Liver (tissue), 9 donors: ENCODE measurements around the gene FBXO31. TPM values are rescaled to one million over a fixed set of nuclear protein-coding genes. Genes with fewer than 3 reads are reported as not detected.
"Not testable (repeated sequence)": the region's sequence is repeated elsewhere in the genome, so short reads cannot be mapped to it uniquely, and the experiment has no call there.

Experiments used
- DNase-seq: peaks from one replicate; pipeline ENCODE4 v3.0.0-alpha.2; 2017; ENCODE audit warnings: low spot score
- H3K27ac ChIP-seq, 2 donors: one replicate each; pipeline ENCODE4 v1.7.0; 2013; ENCODE audit warnings: inconsistent platforms in 2 of 2, low read length in 2 of 2, control low read depth in 1 of 2, low read depth in 1 of 2, mild to moderate bottlenecking in 1 of 2
- H3K27me3 ChIP-seq, 4 donors: one replicate each; pipeline versions ENCODE4 v1.6.1 to v1.7.0; 2013; ENCODE audit warnings: low read length in 3 of 4, inconsistent platforms in 1 of 4, mild to moderate bottlenecking in 1 of 4, moderate library complexity in 1 of 4; ENCODE audit not compliant: control insufficient read depth in 4 of 4, insufficient read depth in 4 of 4
- H3K36me3 ChIP-seq, 4 donors: one replicate each; pipeline versions ENCODE4 v1.6.1 to v1.7.0; 2013; ENCODE audit warnings: low read length in 3 of 4, mild to moderate bottlenecking in 3 of 4, low read depth in 1 of 4, moderate library complexity in 1 of 4; ENCODE audit not compliant: control insufficient read depth in 4 of 4, insufficient read depth in 3 of 4
- H3K4me1 ChIP-seq, 4 donors: one replicate each; pipeline versions ENCODE4 v1.6.1 to v1.7.0; 2013; ENCODE audit warnings: low read length in 3 of 4, mild to moderate bottlenecking in 3 of 4, moderate library complexity in 1 of 4; ENCODE audit not compliant: control insufficient read depth in 4 of 4, insufficient read depth in 4 of 4
- H3K4me3 ChIP-seq, 3 donors: one replicate each; pipeline versions ENCODE4 v1.6.1 to v1.7.0; 2013; ENCODE audit warnings: low read length in 3 of 3, control low read depth in 1 of 3, low read depth in 1 of 3, mild to moderate bottlenecking in 1 of 3
- H3K9ac ChIP-seq, 2 donors: one replicate each; pipeline ENCODE4 v1.7.0; 2013; ENCODE audit warnings: low read length in 2 of 2, mild to moderate bottlenecking in 2 of 2, moderate library complexity in 2 of 2, control low read depth in 1 of 2, low read depth in 1 of 2
- H3K9me3 ChIP-seq, 4 donors: one replicate each; pipeline versions ENCODE4 v1.6.1 to v1.7.0; 2013; ENCODE audit warnings: low read length in 3 of 4; ENCODE audit not compliant: control insufficient read depth in 4 of 4
- ATF3 ChIP-seq: IDR thresholded peaks from 2 replicates; pipeline ENCODE4 v1.6.1; 2016; ENCODE audit warnings: antibody characterized with exemption
- FOXA1 ChIP-seq: IDR thresholded peaks from 2 replicates; pipeline ENCODE4 v1.6.1; 2016; ENCODE audit warnings: antibody characterized with exemption
- FOXA2 ChIP-seq: IDR thresholded peaks from 2 replicates; pipeline ENCODE4 v1.6.1; 2016; ENCODE audit warnings: antibody characterized with exemption
- GABPA ChIP-seq, 2 donors: IDR thresholded peaks in 1 of 2; conservative IDR thresholded peaks in 1 of 2; 2 replicates each; pipeline ENCODE4 v1.6.1; 2016; ENCODE audit warnings: antibody characterized with exemption in 2 of 2, mild to moderate bottlenecking in 1 of 2, moderate library complexity in 1 of 2
- HNF4A ChIP-seq, 2 donors: conservative IDR thresholded peaks; 2 replicates each; pipeline ENCODE4 v1.6.1; 2016; ENCODE audit warnings: antibody characterized with exemption in 2 of 2, mild to moderate bottlenecking in 2 of 2
- HNF4G ChIP-seq: IDR thresholded peaks from 2 replicates; pipeline ENCODE4 v1.6.1; 2016; ENCODE audit warnings: antibody characterized with exemption
- MAX ChIP-seq: IDR thresholded peaks from 2 replicates; pipeline ENCODE4 v1.6.1; 2016; ENCODE audit warnings: antibody characterized with exemption
- RAD21 ChIP-seq, 2 donors: IDR thresholded peaks; 2 replicates each; pipeline ENCODE4 v1.6.1; 2016; ENCODE audit warnings: antibody characterized with exemption in 2 of 2, mild to moderate bottlenecking in 2 of 2
- REST ChIP-seq: IDR thresholded peaks from 2 replicates; pipeline ENCODE4 v1.6.1; 2016; ENCODE audit warnings: antibody characterized with exemption, mild to moderate bottlenecking
- RXRA ChIP-seq, 2 donors: IDR thresholded peaks; 2 replicates each; pipeline ENCODE4 v1.6.1; 2017 to 2018; ENCODE audit warnings: antibody characterized with exemption in 2 of 2, mild to moderate bottlenecking in 1 of 2
- SP1 ChIP-seq: IDR thresholded peaks from 2 replicates; pipeline ENCODE4 v1.6.1; 2018; ENCODE audit warnings: antibody characterized with exemption, mild to moderate bottlenecking
- TAF1 ChIP-seq: conservative IDR thresholded peaks from 2 replicates; pipeline ENCODE4 v1.6.1; 2016; ENCODE audit warnings: antibody characterized with exemption, mild to moderate bottlenecking
- YY1 ChIP-seq: IDR thresholded peaks from 2 replicates; pipeline ENCODE4 v1.6.1; 2016; ENCODE audit warnings: antibody characterized with exemption, mild to moderate bottlenecking
- ZBTB33 ChIP-seq: IDR thresholded peaks from 2 replicates; pipeline ENCODE4 v1.6.1; 2016; ENCODE audit warnings: antibody characterized with exemption
- WGBS: extraction: QIAGEN DNeasy Blood & Tissue Kit; methylation state at CpG from one replicate; pipeline ENCODE4 v1.1.7; 2013; 5-methylcytosine and 5-hydroxymethylcytosine counted together
- polyA plus RNA-seq, 2 donors: library from polyadenylated mRNA; stranded (reverse) in 1 of 2; unstranded in 1 of 2; fragments of 200-250 nt in 1 of 2; fragments of >200 nt in 1 of 2; fragmentation: Nextera tagmentation in 1 of 2; extraction: Ambion mirVana in 1 of 2; gene quantifications; one replicate each; pipeline versions ENCODE4 v1.2.1 to v1.2.3, GENCODE V29; 2013 to 2015
- total RNA-seq, 2 donors: library from RNA; depleted of rRNA; stranded (reverse); fragments of >200 nt; gene quantifications; one replicate each; pipeline ENCODE4 v1.2.3, GENCODE V29; 2014
- donor health status: healthy.
- donor health status: healthy.
- donor health status: healthy.
- donor health status: healthy.
- donor health status: healthy.

FBXO31 gene
- total and polyA plus RNA-seq, 4 donors = 13.2 to 30.3 (median 18.1) TPM

GRCh38 chr16:87384875-87385167 is 1.2 kb upstream of the FBXO31 start:
- H3K27me3 ChIP-seq, DNase-seq, H3K4me3 ChIP-seq, H3K9me3 ChIP-seq, H3K9ac ChIP-seq, H3K36me3 ChIP-seq: not testable (repeated sequence)
- Histone ChIP-seq H3K27ac (peak overlapping the region in 1 of 2 donors; percentile 95), H3K4me1 (peaks cover 16 to 42% (median 35%) of the 10 kb centered on the region in 4 donors)
- TF ChIP-seq RAD21 (IDR thresholded peaks at IDR 0.05) (peak in 1 of 2 donors; percentile 4), HNF4A (conservative IDR thresholded peaks at IDR 0.05) (peak in 1 of 2 donors; percentile 39), RXRA (IDR thresholded peaks at IDR 0.05) (peak in 1 of 2 donors; percentile 30), SP1 (peak; percentile 50)
- 61% methylated on average over 12 of the region's 12 CpGs for WGBS

GRCh38 chr16:87384162-87384874 is 742 bp upstream of the FBXO31 start:
- peak overlapping the region; percentile 50 to 96 (median 71) for H3K4me3 ChIP-seq
- no peaks in the 10 kb centered on the region for H3K36me3 ChIP-seq
- DNase-seq = no peak
- peak overlapping the region in 1 of 2 donors; percentile 28 for H3K9ac ChIP-seq
- 6% methylated on average over 64 of the region's 64 CpGs for WGBS
- peaks cover 18 to 43% (median 35%) of the 10 kb centered on the region in 4 donors for H3K4me1 ChIP-seq
- H3K9me3 ChIP-seq = no peaks in the 10 kb centered on the region
- TF ChIP-seq HNF4A (conservative IDR thresholded peaks at IDR 0.05) (peak in 1 of 2 donors; percentile 26), YY1 (peak; percentile 4), RXRA (IDR thresholded peaks at IDR 0.05) (peak in 1 of 2 donors; percentile 43), REST (peak; percentile 15), ATF3 (no peak)
- H3K27ac ChIP-seq = peak overlapping the region; percentile 95
- H3K27me3 ChIP-seq = no peaks in the 10 kb centered on the region

GRCh38 chr16:87382023-87382785 is 1.4 kb downstream of the FBXO31 start:
- peaks cover 14 to 47% (median 36%) of the 10 kb centered on the region in 4 donors for H3K4me1 ChIP-seq
- peak overlapping the region; percentile 95 for H3K27ac ChIP-seq
- 15% methylated on average over 17 of the region's 17 CpGs for WGBS
- H3K9ac ChIP-seq = peak overlapping the region; percentile 66 to 88
- TF ChIP-seq ZBTB33 (peak; percentile 33), HNF4G (peak; percentile 50), TAF1 (no peak), REST (peak; percentile 43), RAD21 (IDR thresholded peaks at IDR 0.05) (no peak), GABPA (IDR thresholded peaks at IDR 0.05 in 1 of 2, conservative IDR thresholded peaks at IDR 0.05 in 1 of 2) (no peak), HNF4A (conservative IDR thresholded peaks at IDR 0.05) (peak; percentile 80 to 84), SP1 (peak; percentile 63), FOXA2 (peak; percentile 78), ATF3 (no peak), MAX (no peak), RXRA (IDR thresholded peaks at IDR 0.05) (peak; percentile 83), FOXA1 (peak; percentile 33)
- peak overlapping the region; percentile 72 to 96 (median 93) for H3K4me3 ChIP-seq
- DNase-seq = peak; percentile 53
- H3K27me3 ChIP-seq = no peaks in the 10 kb centered on the region
- H3K9me3 ChIP-seq = no peaks in the 10 kb centered on the region
- no peaks in the 10 kb centered on the region for H3K36me3 ChIP-seq
